GM12878 (cell line): ENCODE results near the gene MTMR1. TPM values are rescaled to one million over a fixed set of nuclear protein-coding genes. Genes with fewer than 3 reads are reported as not detected.

ENCODE experiments used
- ATAC-seq: fragments of 200-7000 bp; cut with Tn5 transposase; 3 replicates; pipeline ENCODE4 v1.9.1; 2020; ENCODE audit warnings: mild to moderate bottlenecking, moderate library complexity
- BruUV-seq: library from RNA; stranded (reverse); fragments of 400-500 nt; replicated peaks from 2 replicates; lab custom pipeline; 2021; lab: Mats Ljungman, UMichigan
- CTCF ChIA-PET: fragments of 300-600 bp; sonication (Branson Sonifier 250); formaldehyde crosslinking; extraction: SDS; loops from one replicate; lab custom pipeline; 2021; ENCODE audit warnings: inconsistent platforms; lab: Yijun Ruan, JAX
- POLR2A ChIA-PET: fragments of 350-600 bp; formaldehyde crosslinking; extraction: SDS; loops from one replicate; lab custom pipeline; 2021; ENCODE audit warnings: inconsistent platforms; lab: Charles Lee
- RAD21 ChIA-PET: fragments of 300-600 bp; sonication (Branson Sonifier 250); formaldehyde crosslinking; loops from one replicate; lab custom pipeline; 2023; ENCODE audit warnings: antibody characterized with exemption; ENCODE audit not compliant: unreplicated experiment; lab: Charles Lee
- SMC1A ChIA-PET: fragments of 300-600 bp; sonication (Branson Sonifier 250); formaldehyde crosslinking; loops from one replicate; lab custom pipeline; 2023; ENCODE audit not compliant: unreplicated experiment, uncharacterized antibody; lab: Charles Lee
- DNase-seq: peaks from one replicate; pipeline ENCODE4 v3.0.0-alpha.2; 2011; ENCODE audit warnings: low read depth, low spot score
- FAIRE-seq: peaks from 3 replicates; lab custom pipeline; 2011; peaks lifted over from hg19 to GRCh38; lab: Jason Lieb, UNC
- H2AFZ ChIP-seq: 2 replicates; pipeline ENCODE4 v1.6.0; 2011; ENCODE audit warnings: low read depth, low read length, control low read depth; ENCODE audit not compliant: control insufficient read depth
- H3K27ac ChIP-seq: 2 replicates; pipeline ENCODE4 v1.5.1; 2011; ENCODE audit warnings: control low read depth; ENCODE audit not compliant: control insufficient read depth, insufficient read depth
- H3K27me3 ChIP-seq, 2 experiments: replicated peaks in 1 of 2; 2 replicates each; pipeline versions ENCODE4 v1.6.0 to v1.6.1; 2011; ENCODE audit warnings: low read length in 1 of 2; ENCODE audit not compliant: control insufficient read depth in 2 of 2, insufficient read depth in 2 of 2
- H3K36me3 ChIP-seq, 2 experiments: 2 replicates each; pipeline ENCODE4 v1.5.1; 2011; ENCODE audit warnings: low read length in 1 of 2; ENCODE audit not compliant: control insufficient read depth in 2 of 2, insufficient read depth in 2 of 2
- H3K4me1 ChIP-seq: 2 replicates; pipeline ENCODE4 v1.6.1; 2011; ENCODE audit warnings: mild to moderate bottlenecking, low read length, moderate library complexity, mixed read lengths; ENCODE audit not compliant: control insufficient read depth, insufficient read depth
- H3K4me2 ChIP-seq: 2 replicates; pipeline ENCODE4 v1.6.0; 2011; ENCODE audit warnings: control low read depth; ENCODE audit not compliant: control insufficient read depth, insufficient read depth
- H3K4me3 ChIP-seq: fragments of 200-600 bp; sonication (generic); 2 replicates; pipeline ENCODE4 v1.5.1; 2016
- H3K79me2 ChIP-seq: 2 replicates; pipeline ENCODE4 v1.6.0; 2011; ENCODE audit warnings: low read length; ENCODE audit not compliant: control insufficient read depth, insufficient read depth
- H3K9ac ChIP-seq: 2 replicates; pipeline ENCODE4 v1.8.0; 2011; ENCODE audit warnings: low read length, control low read depth, mixed read lengths; ENCODE audit not compliant: control insufficient read depth, insufficient read depth
- H3K9me3 ChIP-seq: replicated peaks from 3 replicates; pipeline ENCODE4 v1.5.1; 2011; ENCODE audit warnings: mild to moderate bottlenecking, low read length; ENCODE audit not compliant: control insufficient read depth, insufficient read depth
- H4K20me1 ChIP-seq: 2 replicates; pipeline ENCODE4 v1.6.0; 2011; ENCODE audit not compliant: control insufficient read depth, insufficient read depth
- BHLHE40 ChIP-seq, 2 experiments: fragments of 450-650 bp in 1 of 2; IDR thresholded peaks; 2 replicates each; pipeline ENCODE4 v1.6.1; 2011 to 2017; ENCODE audit warnings: low read depth in 2 of 2, borderline replicate concordance in 1 of 2, improper control_type of control experiment in 1 of 2, low read length in 1 of 2, mild to moderate bottlenecking in 1 of 2
- BRCA1 ChIP-seq: IDR thresholded peaks from 2 replicates; pipeline ENCODE4 v1.6.1; 2011; ENCODE audit warnings: low read depth, low read length, improper control_type of control experiment
- CEBPB ChIP-seq, 2 experiments: fragments of 150-350 bp in 1 of 2; IDR thresholded peaks; 2 replicates each; pipeline ENCODE4 v1.6.1; 2012 to 2014; ENCODE audit warnings: low read depth in 2 of 2, low read length in 2 of 2, borderline replicate concordance in 1 of 2, inconsistent platforms in 1 of 2
- DPF2 ChIP-seq: fragments of 450-650 bp; IDR thresholded peaks from 2 replicates; pipeline ENCODE4 v1.6.1; 2017; ENCODE audit warnings: mild to moderate bottlenecking
- EP300 ChIP-seq, 2 experiments: fragments of 150-350 bp in 1 of 2; IDR thresholded peaks; 2 replicates each; pipeline ENCODE4 v1.6.1; 2011 to 2012; ENCODE audit warnings: low read depth in 2 of 2, low read length in 2 of 2, borderline replicate concordance in 1 of 2, improper control_type of control experiment in 1 of 2, inconsistent platforms in 1 of 2; ENCODE audit not compliant: control insufficient read depth in 1 of 2
- MTA3 ChIP-seq: IDR thresholded peaks from 2 replicates; pipeline ENCODE4 v1.6.1; 2012; ENCODE audit warnings: low read length, inconsistent platforms, borderline replicate concordance
- POU2F2 ChIP-seq: IDR thresholded peaks from 3 replicates; pipeline ENCODE4 v1.6.1; 2011; ENCODE audit warnings: low read depth, mild to moderate bottlenecking, low read length, borderline replicate concordance
- RUNX3 ChIP-seq: IDR thresholded peaks from 2 replicates; pipeline ENCODE4 v1.6.1; 2012; ENCODE audit warnings: low read length, inconsistent platforms
- WGBS: methylation state at CpG from one replicate; pipeline ENCODE4 v1.1.6; 2016; ENCODE audit warnings: low lambda C conversion rate; ENCODE audit not compliant: insufficient replicate concordance, insufficient coverage; ENCODE audit errors: missing lambda C conversion rate; 5-methylcytosine and 5-hydroxymethylcytosine counted together
- in situ Hi-C: fragments of 300-500 bp; cut with MboI; formaldehyde crosslinking; loops from 9 replicates; pipeline ENCODE4 v1.14.3; 2018; ENCODE audit warnings: mixed read lengths
- intact Hi-C: fragments of 100-400 bp; cut with micrococcal nuclease; formaldehyde crosslinking; loops from one replicate; pipeline ENCODE4 v1.14.2; 2022; ENCODE audit not compliant: unreplicated experiment
- polyA plus RNA-seq, 11 experiments: library from polyadenylated mRNA; depleted of rRNA in 4 of 11; unstranded in 6 of 11; stranded (reverse) in 5 of 11; fragments of >200 nt; fragmentation: Nextera tagmentation in 4 of 11; fragmentation: Illumina TruSeq in 1 of 11; extraction: Ambion mirVana in 4 of 11; extraction: Trizol in 1 of 11; gene quantifications; 1 replicate in 1 of 11; 2 replicates in 10 of 11; pipeline versions ENCODE4 v1.2.1 to v1.2.3, GENCODE V29; 2011 to 2016; ENCODE audit warnings: inconsistent platforms in 2 of 11, missing spikeins in 2 of 11, low read depth in 1 of 11
- total RNA-seq, 4 experiments: library from RNA; depleted of rRNA in 3 of 4; stranded (reverse); fragments of >200 nt in 3 of 4; fragmentation: Illumina TruSeq in 1 of 4; extraction: Trizol in 1 of 4; gene quantifications; 2 replicates each; pipeline versions ENCODE4 v1.2.1 to v1.2.3, GENCODE V29; 2013 to 2021
- TF ChIP-seq, protein P1 (sequence below): fragments of 450-650 bp; IDR thresholded peaks from 2 replicates; pipeline ENCODE4 v1.6.1; 2017; ENCODE audit warnings: mild to moderate bottlenecking, low read depth, inconsistent platforms; ENCODE audit not compliant: poor library complexity, severe bottlenecking

Gene MTMR1
- total and polyA plus RNA-seq, 10 of the 15 experiments (the other 5 are each of a cell fraction or from before 2014, with no cell fraction given), result 1.2 to 32.2 (median 22.9) TPM

- in situ Hi-C loops, result no loop called here
- no peaks in the 10 kb centered on the region for H4K20me1 ChIP-seq
- peaks cover 0 to 5% of the 10 kb centered on the region in 2 experiments; a peak in 1 of 4 replicates for H3K36me3 ChIP-seq
- no peaks in the 10 kb centered on the region for H3K4me1 ChIP-seq
- H3K27me3 ChIP-seq, result no peaks in the 10 kb centered on the region
- DNase-seq, result no peak
- TF ChIP-seq POU2F2, result no peak
- no peak for TF ChIP-seq BRCA1
- TF ChIP-seq DPF2, result no peak
- TF ChIP-seq BHLHE40 (IDR thresholded peaks at IDR 0.05; ENCODE audit: borderline replicate concordance in 1 of 2, low read depth in 2 of 2, low read length in 1 of 2), result no peak
- TF ChIP-seq EP300 (IDR thresholded peaks at IDR 0.05; ENCODE audit: borderline replicate concordance in 1 of 2, control insufficient read depth in 1 of 2, low read depth in 2 of 2, low read length in 2 of 2), result no peak
- no peak for TF ChIP-seq CEBPB (IDR thresholded peaks at IDR 0.05; ENCODE audit: borderline replicate concordance in 1 of 2, low read depth in 2 of 2, low read length in 2 of 2)
- no peak for TF ChIP-seq MTA3
- TF ChIP-seq, protein P1, sequence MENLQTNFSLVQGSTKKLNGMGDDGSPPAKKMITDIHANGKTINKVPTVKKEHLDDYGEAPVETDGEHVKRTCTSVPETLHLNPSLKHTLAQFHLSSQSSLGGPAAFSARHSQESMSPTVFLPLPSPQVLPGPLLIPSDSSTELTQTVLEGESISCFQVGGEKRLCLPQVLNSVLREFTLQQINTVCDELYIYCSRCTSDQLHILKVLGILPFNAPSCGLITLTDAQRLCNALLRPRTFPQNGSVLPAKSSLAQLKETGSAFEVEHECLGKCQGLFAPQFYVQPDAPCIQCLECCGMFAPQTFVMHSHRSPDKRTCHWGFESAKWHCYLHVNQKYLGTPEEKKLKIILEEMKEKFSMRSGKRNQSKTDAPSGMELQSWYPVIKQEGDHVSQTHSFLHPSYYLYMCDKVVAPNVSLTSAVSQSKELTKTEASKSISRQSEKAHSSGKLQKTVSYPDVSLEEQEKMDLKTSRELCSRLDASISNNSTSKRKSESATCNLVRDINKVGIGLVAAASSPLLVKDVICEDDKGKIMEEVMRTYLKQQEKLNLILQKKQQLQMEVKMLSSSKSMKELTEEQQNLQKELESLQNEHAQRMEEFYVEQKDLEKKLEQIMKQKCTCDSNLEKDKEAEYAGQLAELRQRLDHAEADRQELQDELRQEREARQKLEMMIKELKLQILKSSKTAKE, result no peak
- no peak for TF ChIP-seq RUNX3
- no peak overlapping the region for H3K27ac ChIP-seq
- SMC1A ChIA-PET, result interaction anchor here (1.0 to 4.6 kb wide), 7 partner anchors 7 to 114 kb away, joined by 3 to 26 read pairs (median 11); no protein-coding TSS in a partner anchor
- no peak overlapping the region for H3K4me2 ChIP-seq
- intact Hi-C loops, result no loop called here
- no peak overlapping the region for H3K9ac ChIP-seq
- H3K79me2 ChIP-seq, result peaks cover 14% of the 10 kb centered on the region
- RAD21 ChIA-PET, result interaction anchor here (3.9 kb wide), 1 partner anchor 10 kb away, joined by 16 read pairs; no protein-coding TSS in a partner anchor
- H2AFZ ChIP-seq, result no peak overlapping the region
- no peak for ATAC-seq
- no TSS peak for BruUV-seq
- H3K4me3 ChIP-seq, result no peak overlapping the region
- 64% methylated on average over 1 of the region's 1 CpG for WGBS
- no peak for FAIRE-seq
- no peaks in the 10 kb centered on the region for H3K9me3 ChIP-seq
- POLR2A ChIA-PET, result no interaction called here
- CTCF ChIA-PET, result interaction anchor here (1.6 to 12.8 kb wide), 6 partner anchors 9 to 115 kb away, joined by 3 to 106 read pairs (median 6); no protein-coding TSS in a partner anchor
These were observed 8.2 kb downstream of the MTMR1 start for GRCh38 chrX:150701377-150701776.
